Erythroblast (primary cell): ENCODE measurements around the gene ZNF778.
A peak's percentile ranks its signal among the peaks of the same experiment; 100 is the strongest.

Source experiments
- GATA1 ChIP-seq: IDR thresholded peaks from 2 replicates; pipeline ENCODE4 v1.6.1; 2011; ENCODE audit warnings: low read depth, mild to moderate bottlenecking, control low read depth, low read length, moderate library complexity
- POLR2A ChIP-seq: IDR thresholded peaks from 2 replicates; pipeline ENCODE4 v1.6.1; 2011; ENCODE audit warnings: mild to moderate bottlenecking, low read length

DNA sequence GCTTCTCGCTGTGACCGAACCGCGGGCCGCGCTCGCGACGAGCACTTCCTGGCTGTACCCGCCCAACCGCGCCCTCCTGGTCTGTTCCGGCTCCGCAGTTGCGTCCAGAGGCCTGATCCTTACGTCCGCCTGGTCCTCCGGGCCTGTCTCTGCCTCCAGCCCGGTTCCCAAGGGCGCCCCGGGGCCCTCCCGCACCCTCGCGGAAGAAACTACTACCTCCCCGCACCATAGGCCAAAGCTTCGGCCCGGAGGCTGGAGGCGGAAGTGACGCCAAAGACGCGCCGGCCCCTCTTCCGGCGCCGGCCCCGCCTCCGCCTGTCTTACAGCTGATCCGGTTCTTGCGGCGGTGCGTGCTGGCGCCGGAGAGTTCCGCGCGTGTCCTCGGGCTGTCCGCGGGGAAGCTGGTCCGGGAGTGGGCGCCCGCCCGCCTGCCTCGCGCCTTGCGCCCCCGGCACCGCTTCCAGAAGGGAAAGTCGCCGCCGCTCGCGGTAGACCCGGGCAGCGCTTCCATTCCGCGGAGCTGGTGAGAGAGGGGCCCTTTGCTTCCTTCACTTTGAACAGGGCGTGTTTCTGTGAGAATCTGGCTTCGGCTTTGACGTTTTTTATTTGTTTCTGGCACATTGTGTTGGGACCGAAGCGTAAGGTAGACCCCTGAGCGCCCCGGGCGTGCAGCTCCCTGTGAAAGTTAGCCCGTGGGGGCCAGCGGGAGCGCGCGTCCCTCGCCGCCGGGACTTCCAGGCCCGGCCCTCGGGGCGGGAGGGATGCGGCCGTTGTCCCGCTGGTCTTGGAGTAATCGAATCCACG, at the start of gene ZNF778:
- peak; percentile 78 for TF ChIP-seq POLR2A
- no peak for TF ChIP-seq GATA1
